OCI-LY7 (cell line): ENCODE results near the gene CEND1. TPM values are rescaled to one million over a fixed set of nuclear protein-coding genes. Genes with fewer than 3 reads are reported as not detected.

Experiments
- BruUV-seq: library from RNA; stranded (reverse); fragments of 400-500 nt; replicated peaks from 2 replicates; lab custom pipeline; 2021; lab: Mats Ljungman, UMichigan
- CTCF ChIA-PET: fragments of 300-600 bp; sonication (Branson Sonifier 250); formaldehyde crosslinking; loops from one replicate; lab custom pipeline; 2022; ENCODE audit warnings: antibody characterized with exemption; ENCODE audit not compliant: unreplicated experiment; lab: Charles Lee
- POLR2A ChIA-PET: fragments of 300-600 bp; sonication (Branson Sonifier 250); formaldehyde crosslinking; loops from one replicate; lab custom pipeline; 2022; ENCODE audit warnings: antibody characterized with exemption; lab: Charles Lee
- DNase-seq: peaks from one replicate; pipeline ENCODE4 v3.0.0-alpha.2; 2015; ENCODE audit warnings: low spot score
- H2AFZ ChIP-seq: fragments of 200-600 bp; sonication (generic), shearing (Covaris generic); 2 replicates; pipeline ENCODE4 v1.6.1; 2014; ENCODE audit warnings: mild to moderate bottlenecking, antibody characterized with exemption, low read length, moderate library complexity
- H3K27ac ChIP-seq: fragments of 200-600 bp; sonication (generic); 2 replicates; pipeline ENCODE4 v1.5.1; 2014; ENCODE audit warnings: mixed run types, low read depth, mild to moderate bottlenecking, moderate library complexity, low read length, inconsistent platforms; ENCODE audit not compliant: poor library complexity, severe bottlenecking
- H3K36me3 ChIP-seq: fragments of 200-600 bp; sonication (generic); 2 replicates; pipeline ENCODE4 v1.6.1; 2014; ENCODE audit warnings: mild to moderate bottlenecking, antibody characterized with exemption, low read length, moderate library complexity, mixed read lengths; ENCODE audit not compliant: insufficient read depth
- H3K4me1 ChIP-seq: fragments of 200-600 bp; sonication (generic); 2 replicates; pipeline ENCODE4 v1.5.1; 2014; ENCODE audit warnings: mild to moderate bottlenecking, low read length; ENCODE audit not compliant: insufficient read depth, poor library complexity, severe bottlenecking
- H3K4me2 ChIP-seq: fragments of 200-600 bp; sonication (generic); 2 replicates; pipeline ENCODE4 v1.6.1; 2014; ENCODE audit warnings: mild to moderate bottlenecking, low read length
- H3K4me3 ChIP-seq: fragments of 200-600 bp; sonication (generic); 2 replicates; pipeline ENCODE4 v1.5.1; 2014; ENCODE audit warnings: mild to moderate bottlenecking, low read depth, low read length; ENCODE audit not compliant: poor library complexity, severe bottlenecking
- H3K79me2 ChIP-seq: fragments of 200-600 bp; sonication (generic); 2 replicates; pipeline ENCODE4 v1.6.1; 2016; ENCODE audit warnings: low read depth, mild to moderate bottlenecking, low read length, moderate library complexity, mixed read lengths; ENCODE audit not compliant: insufficient read depth
- H3K9me2 ChIP-seq: fragments of 200-600 bp; sonication (generic); 2 replicates; pipeline ENCODE4 v1.6.1; 2016; ENCODE audit warnings: mild to moderate bottlenecking, low read length, mixed read lengths; ENCODE audit not compliant: insufficient read depth
- H3K9me3 ChIP-seq: fragments of 200-600 bp; sonication (generic); 2 replicates; pipeline ENCODE4 v1.6.1; 2014; ENCODE audit warnings: mild to moderate bottlenecking, mixed run types, low read length, mixed read lengths
- H4K20me1 ChIP-seq: fragments of 200-600 bp; sonication (generic); 2 replicates; pipeline ENCODE4 v1.6.1; 2014; ENCODE audit warnings: mild to moderate bottlenecking, antibody characterized with exemption, low read length, moderate library complexity, mixed read lengths; ENCODE audit not compliant: insufficient read depth
- CTCF ChIP-seq: fragments of 200-600 bp; sonication (generic); conservative IDR thresholded peaks from 2 replicates; pipeline ENCODE4 v1.5.1; 2014; ENCODE audit warnings: mild to moderate bottlenecking, antibody characterized with exemption, low read length, moderate library complexity, mixed read lengths
- EZH2phosphoT487 ChIP-seq: fragments of 200-600 bp; sonication (generic); IDR thresholded peaks from 2 replicates; pipeline ENCODE4 v1.6.1; 2018; ENCODE audit warnings: low read depth, borderline replicate concordance, mild to moderate bottlenecking, mixed run types, antibody characterized with exemption, low read length, moderate library complexity, mixed read lengths
- intact Hi-C: fragments of 100-400 bp; cut with micrococcal nuclease; formaldehyde crosslinking; loops from one replicate; pipeline ENCODE4 v1.10.0; 2022; ENCODE audit not compliant: unreplicated experiment
- total RNA-seq, 2 experiments: library from RNA; depleted of rRNA in 1 of 2; stranded (reverse); fragments of >200 nt in 1 of 2; shearing (Covaris generic) in 1 of 2; gene quantifications; 2 replicates each; pipeline ENCODE4 v1.2.3, GENCODE V29; 2014 to 2022

Gene CEND1
- total RNA-seq, 2 experiments from 2014 or later, result 17.5 to 32.5 TPM

DNA sequence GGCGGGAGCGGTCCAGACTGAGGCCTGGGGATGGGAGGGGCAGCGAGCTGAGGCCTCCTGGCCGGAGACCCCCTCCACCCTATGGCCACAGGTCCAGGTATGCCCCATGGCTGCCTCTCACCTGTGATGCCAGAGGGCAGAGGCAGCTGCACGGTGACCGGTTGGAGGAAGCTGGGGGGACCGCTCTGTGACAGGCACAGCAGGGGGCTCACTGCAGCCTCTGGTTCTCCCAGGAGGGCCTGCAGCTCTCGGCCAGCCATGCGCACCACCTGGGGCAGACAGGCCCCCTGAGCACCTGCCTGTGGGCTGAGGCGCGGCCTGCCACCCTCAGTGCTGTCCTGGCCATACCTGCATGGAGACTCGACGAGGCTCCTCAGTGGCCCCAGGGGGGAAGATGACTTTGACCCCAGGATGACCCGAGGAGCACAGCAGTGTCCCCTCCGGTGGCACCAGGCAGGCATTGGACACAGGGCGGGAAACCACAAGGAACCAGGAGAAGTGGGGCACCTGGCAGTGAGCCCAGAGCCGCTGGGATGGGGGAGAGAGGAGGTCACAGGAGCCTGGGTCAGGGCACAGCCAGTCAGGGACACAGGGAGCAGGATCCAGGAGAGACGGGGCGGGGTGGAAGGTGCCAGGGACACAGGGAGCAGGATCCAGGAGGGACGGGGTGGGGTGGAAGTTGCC, 11.3 kb upstream of the CEND1 start:
- H3K4me3 ChIP-seq, result no peak overlapping the region
- no peak for DNase-seq
- no peaks in the 10 kb centered on the region for H3K9me2 ChIP-seq
- H3K4me1 ChIP-seq, result peaks cover 37% of the 10 kb centered on the region
- CTCF ChIA-PET, result no interaction called here
- POLR2A ChIA-PET, result no interaction called here
- no peaks in the 10 kb centered on the region for H4K20me1 ChIP-seq
- no peak overlapping the region for H2AFZ ChIP-seq
- intact Hi-C loops, result no loop called here
- peaks cover 30% of the 10 kb centered on the region; the same call in 1 of the 2 replicates for H3K36me3 ChIP-seq
- no peak overlapping the region for H3K27ac ChIP-seq
- no TSS peak for BruUV-seq
- H3K79me2 ChIP-seq, result peaks cover 8% of the 10 kb centered on the region; the same call in 1 of the 2 replicates
- H3K4me2 ChIP-seq, result no peak overlapping the region
- no peak for TF ChIP-seq CTCF
- TF ChIP-seq EZH2phosphoT487, result no peak
- no peaks in the 10 kb centered on the region for H3K9me3 ChIP-seq

DNA sequence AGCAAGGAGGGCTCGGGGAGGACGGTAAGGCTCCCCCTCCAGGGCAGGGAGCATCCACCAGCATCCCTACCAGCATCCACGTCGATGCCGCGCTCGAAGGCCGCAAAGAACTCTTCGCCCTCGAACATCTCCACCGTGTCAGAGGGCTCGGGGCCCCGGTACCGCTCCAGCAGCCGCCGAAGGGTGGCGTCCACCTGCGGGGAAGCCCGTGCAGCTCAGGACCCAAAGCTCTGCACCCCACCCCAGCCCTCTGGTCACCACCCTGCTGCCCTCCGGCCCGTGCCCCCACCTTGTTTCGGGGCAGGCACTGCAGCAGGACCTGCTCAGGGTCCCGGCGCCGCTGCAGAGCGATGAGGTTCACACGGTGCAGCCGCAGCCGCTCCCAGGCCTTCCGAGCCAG, 10.6 kb upstream of the CEND1 start:
- no peak overlapping the region for H3K4me2 ChIP-seq
- no peaks in the 10 kb centered on the region for H4K20me1 ChIP-seq
- H2AFZ ChIP-seq, result no peak overlapping the region
- H3K4me1 ChIP-seq, result peaks cover 29% of the 10 kb centered on the region
- intact Hi-C loops, result no loop called here
- TF ChIP-seq EZH2phosphoT487 (no peak), CTCF (no peak)
- H3K79me2 ChIP-seq, result peaks cover 8% of the 10 kb centered on the region; the same call in 1 of the 2 replicates
- POLR2A ChIA-PET, result interaction anchor here (0.6 kb wide), 1 partner anchor 9 kb away, joined by 6 read pairs; no protein-coding TSS in a partner anchor
- no peak overlapping the region for H3K4me3 ChIP-seq
- BruUV-seq, result no TSS peak
- CTCF ChIA-PET, result no interaction called here
- no peak overlapping the region for H3K27ac ChIP-seq
- no peak for DNase-seq
- no peaks in the 10 kb centered on the region for H3K9me3 ChIP-seq
- peaks cover 30% of the 10 kb centered on the region; the same call in 1 of the 2 replicates for H3K36me3 ChIP-seq
- H3K9me2 ChIP-seq, result no peaks in the 10 kb centered on the region
